SH-SY5Y (cell line): ENCODE data around the gene RUVBL1.

Experiments used
- GATA2 ChIP-seq: IDR thresholded peaks from 2 replicates; pipeline ENCODE4 v1.6.1; 2011; ENCODE audit warnings: mild to moderate bottlenecking, low read depth, low read length
- GATA3 ChIP-seq: IDR thresholded peaks from 2 replicates; pipeline ENCODE4 v1.6.1; 2011; ENCODE audit warnings: low read depth, mild to moderate bottlenecking, low read length, moderate library complexity

- no peak for TF ChIP-seq GATA2
- no peak for TF ChIP-seq GATA3
Measured at GRCh38 chr3:128168836-128169235, 45.2 kb upstream of the RUVBL1 start.
